ENCODE measurements around the gene RPTN.
"Not testable (repeated sequence)": the region's sequence is repeated elsewhere in the genome, so short reads cannot be mapped to it uniquely, and the experiment has no call there.

RPTN gene

DNA sequence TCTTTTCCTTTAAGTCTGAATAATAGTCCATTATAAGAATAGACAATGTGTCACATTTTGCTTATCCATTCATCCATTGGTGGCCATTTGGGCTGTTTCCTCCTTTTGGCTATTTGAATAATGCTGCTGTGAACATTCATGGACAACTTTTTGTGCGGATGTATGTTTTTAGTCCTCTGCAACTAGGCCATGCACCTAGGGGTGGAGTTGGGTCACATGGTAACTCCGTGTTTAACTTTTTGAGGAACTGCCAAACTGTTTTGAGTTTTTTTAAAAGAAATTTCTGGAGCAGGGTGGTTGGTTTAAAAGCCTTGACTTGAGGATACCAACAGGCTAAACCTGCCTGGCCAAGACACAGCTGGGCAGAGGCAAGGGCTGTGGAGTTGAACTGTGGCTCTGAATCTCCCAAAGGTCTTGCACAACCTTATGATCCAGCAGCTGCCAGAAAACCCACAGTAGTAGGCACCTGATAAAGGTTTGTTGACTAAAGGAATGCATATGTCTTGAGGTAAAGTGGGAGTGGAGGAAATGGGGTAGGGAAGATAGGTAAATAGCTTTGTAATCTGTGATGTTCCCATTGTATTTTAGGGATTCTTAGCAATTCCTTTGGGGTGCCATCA is 5.6 kb upstream of the RPTN start:
- DNase-seq = no peak

GRCh38 chr1:152162792-152163463 is 3.9 kb upstream of the RPTN start:
- DNase-seq = no peak

GRCh38 chr1:152160576-152160975 is 1.5 kb upstream of the RPTN start:
- no peak for DNase-seq

DNA sequence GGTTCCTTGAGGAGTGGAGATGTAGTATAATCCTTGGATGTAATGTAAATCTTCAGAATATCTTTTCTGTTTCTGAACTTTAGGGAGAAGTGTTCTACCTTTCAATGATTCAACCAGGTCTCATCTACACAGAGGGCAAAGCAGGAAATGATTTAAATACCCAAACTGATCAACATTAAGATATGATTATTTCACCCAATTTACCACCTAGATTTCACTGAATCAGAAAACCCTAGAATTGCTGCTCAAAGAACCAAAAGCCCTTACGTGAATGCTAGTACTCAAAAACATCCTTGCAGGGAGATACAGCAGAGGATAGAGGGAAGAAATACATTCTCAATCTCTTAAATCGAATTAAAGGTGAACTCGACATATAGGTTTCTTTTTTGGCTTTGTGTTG is 5.0 kb downstream of the RPTN start:
- DNase-seq = no peak

DNA sequence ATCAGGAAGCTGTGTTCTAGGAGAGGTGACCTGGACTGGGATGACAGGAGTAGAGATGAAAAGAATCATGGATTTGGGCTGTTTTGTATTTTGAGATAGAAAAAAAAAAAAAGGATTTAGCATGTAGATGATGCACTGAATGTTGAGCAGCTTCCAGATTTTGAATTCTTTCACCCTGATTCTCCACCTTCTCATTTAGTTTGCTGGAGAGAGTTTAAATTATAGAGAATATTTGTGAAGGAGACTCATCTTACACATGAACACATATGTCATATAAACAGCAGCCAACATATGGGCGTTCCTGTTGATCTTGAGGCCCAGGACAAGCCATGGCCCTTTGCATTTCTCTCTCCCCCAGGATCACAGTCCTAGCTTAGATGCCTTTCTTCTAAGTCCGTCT is 7.4 kb downstream of the RPTN start:
- no peak for DNase-seq

DNA sequence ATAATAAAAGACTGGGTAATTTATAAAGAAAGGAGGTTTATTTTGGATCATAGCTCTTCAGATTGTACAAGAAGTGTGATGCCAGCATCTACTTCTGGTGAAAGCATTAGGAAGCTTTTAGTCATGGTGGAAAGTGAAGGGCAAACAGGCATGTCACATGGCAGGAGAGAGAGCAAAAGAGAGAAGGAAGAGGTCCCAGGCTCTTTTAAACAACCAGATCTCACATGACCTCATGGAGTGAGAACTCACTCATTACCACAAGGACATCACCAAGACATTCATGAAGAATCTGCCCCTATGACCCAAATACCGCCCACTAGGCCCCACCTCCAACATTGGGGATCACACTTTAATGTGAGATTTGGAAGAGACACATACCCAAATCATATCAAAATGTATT is 10.0 kb downstream of the RPTN start:
- no peak for DNase-seq

GRCh38 chr1:152148051-152148450 is 11.0 kb downstream of the RPTN start:
- no peak for DNase-seq

DNA sequence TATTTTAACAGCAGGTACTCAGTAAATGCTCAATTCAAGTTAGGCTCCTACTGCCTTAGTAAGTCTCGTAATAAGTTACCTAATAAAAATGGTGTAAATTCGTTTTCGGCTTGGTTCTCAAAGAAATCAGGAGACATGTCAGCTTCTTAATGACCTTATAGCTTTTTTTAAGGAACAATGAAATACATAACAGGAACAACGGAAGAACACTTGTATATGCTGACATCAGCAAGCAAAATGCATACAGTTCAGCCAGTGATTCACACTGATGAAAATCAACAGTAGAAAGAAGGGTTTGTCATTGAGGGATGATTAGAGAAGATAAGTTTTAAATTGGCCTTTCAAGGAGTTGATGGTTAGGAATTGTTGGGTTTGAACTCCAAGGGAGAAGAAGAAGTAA is 13.3 kb downstream of the RPTN start:
- DNase-seq = no peak

DNA sequence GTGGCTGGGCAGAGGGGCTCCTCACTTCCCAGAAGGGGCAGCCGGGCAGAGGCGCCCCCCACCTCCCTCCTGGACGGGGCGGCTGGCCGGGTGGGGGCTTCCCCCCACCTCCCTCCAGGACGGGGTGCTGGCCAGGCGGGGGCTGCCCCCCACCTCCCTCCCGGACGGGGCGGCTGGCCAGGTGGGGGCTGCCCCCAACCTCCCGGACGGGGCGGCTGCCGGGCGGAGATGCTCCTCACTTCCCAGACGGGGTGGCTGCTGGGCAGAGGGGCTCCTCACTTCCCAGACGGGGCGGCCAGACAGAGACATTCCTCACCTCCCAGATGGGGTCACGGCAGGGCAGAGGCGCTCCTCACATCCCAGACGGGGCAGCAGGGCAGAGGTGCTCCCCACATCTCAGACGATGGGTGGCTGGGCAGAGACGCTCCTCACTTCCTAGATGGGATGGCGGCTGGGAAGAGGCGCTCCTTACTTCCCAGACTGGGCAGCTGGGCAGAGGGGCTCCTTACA is 14.3 kb downstream of the RPTN start:
- not testable (repeated sequence) for DNase-seq

GRCh38 chr1:152143150-152143887 is 15.7 kb downstream of the RPTN start:
- no peak for DNase-seq

DNA sequence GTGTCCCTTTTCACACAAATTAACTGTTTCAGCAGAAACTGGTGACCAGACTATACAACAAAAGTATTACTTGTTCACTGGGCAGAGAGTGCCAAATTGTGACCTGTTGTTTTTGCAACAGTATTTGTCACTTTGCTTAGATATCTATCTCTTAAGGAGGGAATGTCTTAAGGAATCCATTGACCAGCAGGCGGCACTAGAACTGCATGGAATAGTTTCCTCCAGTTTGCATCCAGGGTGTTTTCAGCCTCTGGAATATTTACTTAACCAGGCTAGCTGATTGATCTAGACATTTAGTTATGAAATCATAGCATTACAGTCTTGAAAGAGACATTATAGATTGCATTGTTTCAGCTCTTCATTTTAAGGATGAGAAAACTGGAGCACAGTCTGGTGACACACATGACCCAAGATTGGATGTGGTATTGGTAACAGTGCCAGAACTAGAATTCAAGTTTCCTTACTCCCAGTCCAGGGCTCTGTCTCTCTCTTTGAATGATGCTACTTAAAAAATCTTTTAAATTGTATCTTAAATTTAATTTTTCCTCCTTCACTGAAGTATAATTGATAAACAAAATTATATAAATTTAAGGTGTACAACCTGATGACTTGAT is 16.9 kb downstream of the RPTN start:
- DNase-seq = peak; percentile 6 to 22

DNA sequence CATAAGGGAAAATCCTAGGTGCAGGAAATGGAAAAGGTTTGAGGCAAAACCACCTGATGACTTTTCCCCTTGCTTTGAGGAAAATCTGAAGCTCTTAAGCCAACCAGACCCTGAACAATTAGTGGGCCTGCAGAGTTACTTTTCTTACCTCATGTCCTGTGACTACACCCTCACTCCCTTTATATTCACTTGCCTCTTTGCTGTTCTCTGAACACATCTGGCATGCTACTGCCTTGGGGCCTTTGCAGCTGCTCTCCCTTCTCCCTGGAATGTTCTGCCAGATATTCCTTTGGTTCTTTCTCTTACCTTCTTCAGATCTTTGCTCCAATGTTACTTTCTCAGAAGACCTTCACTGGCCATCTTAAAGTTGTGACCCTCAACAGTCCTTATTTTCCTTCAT is 21.8 kb downstream of the RPTN start:
- no peak for DNase-seq

GRCh38 chr1:152130186-152130585 is 28.8 kb downstream of the RPTN start:
- DNase-seq = no peak

GRCh38 chr1:152127673-152128072 is 31.4 kb downstream of the RPTN start:
- DNase-seq = no peak

- DNase-seq = no peak
Observed at GRCh38 chr1:152125834-152126443, 33.1 kb downstream of the RPTN start.

DNA sequence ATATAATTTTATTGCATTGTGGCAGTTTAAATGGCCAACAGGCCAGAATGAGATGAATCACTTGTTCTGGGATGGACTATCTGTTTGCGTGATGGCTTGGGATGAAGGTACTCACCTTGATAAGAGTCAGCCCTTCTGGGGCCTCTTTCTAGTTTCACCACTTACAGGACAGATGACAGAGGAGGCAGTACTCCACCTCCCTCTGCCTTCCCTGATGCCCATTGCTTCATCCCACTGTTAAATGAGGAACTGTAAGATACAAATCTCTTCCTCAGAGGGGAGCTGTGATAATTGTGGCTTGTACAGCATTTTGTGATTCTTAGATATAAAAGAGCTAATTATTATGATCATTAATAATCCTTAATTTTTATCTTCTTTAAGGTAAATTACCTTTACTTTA is 40.1 kb downstream of the RPTN start:
- no peak for DNase-seq

DNA sequence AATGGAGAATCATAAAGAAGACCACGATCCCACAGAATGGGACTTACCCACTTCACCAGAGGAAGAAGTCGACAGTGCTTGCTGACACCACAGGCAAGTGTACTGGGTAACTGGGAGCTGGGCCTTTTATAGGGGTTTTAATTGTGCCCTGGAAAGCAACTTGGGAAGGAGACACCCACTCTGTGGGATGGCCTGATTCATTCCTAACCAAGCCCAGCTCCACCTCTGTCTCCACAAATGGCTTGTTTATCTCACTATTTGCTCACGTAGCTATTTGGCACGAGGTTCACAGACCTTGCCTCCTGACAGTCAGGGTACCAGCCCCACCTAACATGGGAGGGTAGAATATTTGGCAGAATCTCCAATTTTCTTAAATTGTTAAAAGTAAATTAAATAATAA is 43.7 kb downstream of the RPTN start, which contains the start of gene TCHH:
Gene TCHH, minus strand, starts transcription at position 101 of the 400 bp plus-strand sequence. CDS start 1,364 bp downstream, outside the sequence.
- DNase-seq = no peak

- no peak for DNase-seq
Observed at GRCh38 chr1:152112885-152113432, 46.1 kb downstream of the RPTN start.

DNA sequence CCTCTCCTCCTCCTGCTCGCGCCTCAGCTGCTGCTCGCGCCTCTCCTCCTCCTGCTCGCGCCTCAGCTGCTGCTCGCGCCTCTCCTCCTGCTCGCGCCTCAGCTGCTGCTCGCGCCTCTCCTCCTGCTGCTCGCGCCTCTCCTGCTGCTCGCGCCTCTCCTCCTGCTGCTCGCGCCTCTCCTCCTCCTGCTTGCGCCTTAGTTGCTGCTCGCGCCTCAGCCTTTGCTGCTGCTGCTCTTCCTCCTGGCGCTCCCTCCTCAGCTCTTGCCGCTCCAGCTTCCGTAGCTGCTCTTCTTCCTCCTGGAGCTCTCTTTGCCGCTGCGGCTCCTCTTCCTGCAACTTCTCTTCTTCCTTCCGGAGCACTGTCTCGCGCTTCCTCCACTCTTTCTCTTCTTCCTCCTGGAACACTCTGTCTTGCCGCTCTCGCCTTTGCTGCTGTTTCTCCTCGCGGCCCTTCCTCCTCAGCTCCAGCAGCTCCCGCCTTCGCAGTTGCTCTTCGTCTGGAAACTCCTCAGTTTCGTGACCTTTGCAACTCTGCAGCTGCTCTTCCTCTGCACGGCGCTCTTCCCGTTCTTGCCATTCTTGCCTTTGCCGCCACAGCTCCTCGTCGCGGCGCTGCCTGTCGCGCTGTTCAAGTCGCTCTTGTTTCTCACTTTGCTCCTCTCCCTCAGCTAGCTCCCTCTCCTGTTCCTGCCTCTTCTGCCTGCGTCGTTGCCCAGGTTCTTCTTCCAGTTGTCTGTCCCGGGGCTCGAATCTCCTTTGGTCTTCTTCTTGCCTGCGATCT is 46.7 kb downstream of the RPTN start:
- DNase-seq = no peak

DNA sequence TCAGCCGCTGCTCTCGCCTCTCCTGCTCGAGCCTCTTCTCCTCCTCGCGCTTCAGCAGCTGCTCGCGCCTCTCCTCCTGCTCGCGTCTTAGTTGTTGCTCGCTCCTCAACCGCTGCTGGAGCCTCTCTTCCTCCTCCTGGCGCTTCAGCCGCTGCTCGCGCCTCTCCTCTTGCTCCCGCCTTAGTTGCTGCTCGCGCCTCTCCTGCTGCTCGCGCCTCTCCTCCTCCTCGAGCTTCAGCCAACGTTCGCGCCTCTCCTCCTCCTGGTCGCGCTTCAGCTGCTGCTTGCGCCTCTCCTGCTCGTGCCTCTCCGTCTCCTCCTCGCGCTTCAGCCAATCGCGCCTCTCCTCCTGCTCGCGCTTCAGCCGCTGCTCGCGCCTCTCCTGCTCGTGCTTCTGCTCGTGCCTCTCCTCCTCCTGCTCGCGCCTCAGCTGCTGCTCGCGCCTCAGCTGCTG is 47.5 kb downstream of the RPTN start:
- DNase-seq = no peak

DNA sequence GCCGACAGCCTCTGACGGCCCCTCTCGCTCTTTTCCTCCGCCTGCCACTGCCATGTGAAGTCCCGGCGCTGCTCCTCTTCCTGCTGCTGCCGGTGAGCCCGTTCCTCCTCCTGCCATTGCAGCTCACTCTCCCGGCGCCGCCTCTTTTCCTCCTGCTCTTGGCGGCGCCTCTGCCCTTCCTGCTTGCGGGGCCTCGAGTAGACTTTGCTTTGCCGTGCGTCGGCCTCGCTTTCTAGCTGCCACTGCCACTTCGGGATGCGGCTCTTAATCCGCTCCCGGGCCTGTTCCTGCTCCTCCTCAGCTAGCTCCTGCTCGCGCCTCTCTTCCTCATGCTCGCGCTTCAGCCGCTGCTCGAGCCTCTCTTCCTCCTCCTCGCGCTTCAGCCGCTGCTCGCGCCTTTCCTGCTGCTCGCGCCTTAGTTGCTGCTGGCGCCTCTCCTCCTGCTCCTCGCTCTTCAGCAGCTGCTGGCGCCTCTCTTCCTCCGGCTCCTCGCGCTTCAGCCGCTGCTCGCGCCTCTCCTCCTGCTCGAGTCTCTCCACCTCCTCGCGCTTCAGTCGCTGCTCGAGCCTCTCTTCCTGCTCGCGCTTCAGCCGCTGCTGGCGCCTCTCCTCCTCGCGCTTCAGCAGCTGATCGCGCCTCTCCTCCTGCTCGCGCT is 48.0 kb downstream of the RPTN start:
- no peak for DNase-seq
